ENCODE measurements around the gene OR6X1.

- TF ChIP-seq CTCF (IDR thresholded peaks at IDR 0.05) (no peak), POLR2A (IDR thresholded peaks at IDR 0.05) (no peak)
Observed at GRCh38 chr11:123775715-123776549, 21.6 kb upstream of the OR6X1 start.

Data from right lobe of liver (tissue), 4 donors.